GM18502 (cell line): ENCODE results near the gene COPS3.
"Not testable (repeated sequence)": the region's sequence is repeated elsewhere in the genome, so short reads cannot be mapped to it uniquely, and the experiment has no call there.

Experiments
- ATAC-seq: cut with Tn5 transposase; IDR thresholded peaks from one replicate; pipeline ENCODE4 v1.9.1; 2021; ENCODE audit warnings: mild to moderate bottlenecking; ENCODE audit not compliant: unreplicated experiment, poor library complexity

COPS3 gene

DNA sequence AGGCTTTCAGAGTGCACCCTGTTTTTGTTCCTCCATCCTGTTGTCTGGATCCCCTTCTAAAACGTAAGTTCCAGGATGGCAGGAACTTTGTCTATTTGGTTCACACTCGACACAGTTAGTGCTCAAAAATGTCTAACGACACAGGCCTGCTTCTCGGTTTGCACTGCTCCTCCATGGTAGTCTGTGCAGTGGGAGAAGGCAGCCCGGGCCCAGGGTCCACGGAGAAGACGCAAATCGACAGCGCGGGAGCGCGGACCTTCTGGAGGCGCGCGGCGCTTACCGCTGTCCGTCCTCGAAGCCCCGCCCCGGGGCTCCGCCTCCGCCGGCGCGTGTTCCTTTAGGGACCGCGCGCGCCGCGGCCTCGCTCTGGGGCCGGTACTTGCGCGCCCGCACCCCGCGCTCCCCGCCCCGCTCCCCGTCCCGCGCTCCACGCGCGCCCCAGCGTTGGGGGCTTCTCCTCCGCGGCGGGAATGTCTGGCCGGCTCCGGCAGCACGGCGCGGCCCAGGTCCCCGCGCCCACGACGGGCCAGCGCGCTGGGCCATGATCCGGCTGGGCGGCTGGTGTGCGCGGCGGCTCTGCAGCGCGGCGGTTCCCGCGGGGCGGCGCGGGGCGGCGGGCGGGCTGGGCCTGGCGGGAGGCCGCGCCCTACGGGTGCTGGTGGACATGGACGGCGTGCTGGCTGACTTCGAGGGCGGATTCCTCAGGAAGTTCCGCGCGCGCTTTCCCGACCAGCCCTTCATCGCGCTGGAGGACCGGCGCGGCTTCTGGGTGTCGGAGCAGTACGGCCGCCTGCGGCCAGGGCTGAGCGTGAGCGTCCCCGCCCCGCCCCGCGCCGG is 22.2 kb upstream of the COPS3 start, which contains the start of gene NT5M:
Gene NT5M (plus strand): TSS at position 364 of the 837 bp plus-strand sequence. CDS start 178 bp downstream, at position 542.
- ATAC-seq, result peak; percentile 77

DNA sequence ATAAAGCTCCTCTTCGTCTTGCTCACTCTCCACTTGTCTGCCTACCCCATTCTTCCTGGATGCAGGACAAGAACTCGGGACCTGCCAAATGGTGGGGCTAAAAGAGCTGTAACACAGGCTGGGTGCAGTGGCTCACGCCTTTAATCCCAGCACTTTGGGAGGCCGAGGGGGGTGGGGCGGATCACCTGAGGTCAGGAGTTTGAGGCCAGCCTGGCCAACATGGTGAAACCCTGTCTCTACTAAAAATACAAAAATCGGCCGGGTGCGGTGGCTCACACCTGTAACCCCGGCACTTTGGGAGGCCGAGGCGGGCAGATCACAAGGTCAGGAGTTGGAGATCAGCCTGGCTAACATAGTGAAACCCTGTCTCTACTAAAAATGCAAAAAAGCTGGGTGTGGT is 20.6 kb upstream of the COPS3 start:
- ATAC-seq, result not testable (repeated sequence)

DNA sequence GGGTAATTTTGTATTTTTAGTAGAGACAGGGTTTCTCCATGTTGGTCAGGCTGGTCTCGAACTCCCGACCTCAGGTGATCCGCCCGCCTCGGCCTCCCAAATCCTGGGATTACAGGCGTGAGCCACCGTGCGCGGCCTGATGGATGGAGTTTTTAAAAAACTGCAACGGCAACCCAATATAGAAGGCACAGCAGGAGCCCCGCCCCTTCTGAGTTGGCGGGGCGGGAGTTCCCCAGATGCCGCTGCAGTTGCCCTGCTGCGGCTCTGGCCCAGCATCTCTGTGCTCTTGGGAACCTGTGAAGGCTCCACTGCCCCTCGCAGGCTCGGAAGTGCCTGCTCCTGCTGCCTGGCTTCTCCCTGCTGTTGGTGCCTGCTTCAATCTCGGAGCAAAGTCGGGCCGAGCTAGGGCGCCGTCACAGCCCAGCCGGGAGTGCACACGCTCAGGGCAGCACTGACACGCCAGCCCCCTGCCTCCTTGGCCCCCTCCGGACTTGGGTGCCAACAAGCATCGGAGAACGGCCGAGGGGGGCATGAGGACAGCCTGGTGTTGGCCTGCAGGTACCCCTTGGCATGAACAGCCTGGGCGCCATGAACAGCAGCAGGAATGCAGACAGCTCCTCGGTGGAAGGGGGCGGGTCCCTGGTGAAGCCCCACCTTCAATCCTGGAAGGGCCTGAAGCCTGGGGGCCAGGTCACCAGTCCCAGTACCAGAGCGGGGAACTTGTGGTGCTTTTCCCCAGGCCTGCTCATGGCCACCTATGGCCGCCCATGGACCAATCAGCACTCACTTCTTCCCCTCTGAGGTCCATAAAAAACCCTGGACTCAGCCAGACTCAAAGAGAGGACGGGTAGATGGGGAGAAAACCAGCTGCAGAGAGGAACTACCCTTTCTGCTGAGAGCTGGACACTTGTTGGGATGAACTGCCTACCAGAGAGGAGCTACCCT is 19.9 kb upstream of the COPS3 start:
- no peak for ATAC-seq

DNA sequence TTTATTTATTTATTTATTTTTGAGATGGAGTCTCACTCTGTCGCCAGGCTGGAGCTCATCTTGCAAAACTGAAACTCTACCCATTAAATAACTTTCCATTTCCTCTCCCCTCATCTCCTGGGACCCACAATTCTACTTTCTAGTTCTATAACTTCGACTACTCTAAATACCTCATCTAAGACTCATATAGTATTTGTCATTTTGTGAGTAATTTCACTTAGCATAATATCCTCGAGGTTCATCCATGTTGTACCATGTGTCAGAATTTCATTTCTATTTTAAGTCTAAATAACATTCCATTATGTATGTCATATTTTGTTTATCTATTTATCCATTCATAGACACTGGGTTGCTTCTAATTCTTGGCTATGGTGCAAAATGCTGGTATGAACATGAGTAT is 17.1 kb upstream of the COPS3 start:
- no peak for ATAC-seq

DNA sequence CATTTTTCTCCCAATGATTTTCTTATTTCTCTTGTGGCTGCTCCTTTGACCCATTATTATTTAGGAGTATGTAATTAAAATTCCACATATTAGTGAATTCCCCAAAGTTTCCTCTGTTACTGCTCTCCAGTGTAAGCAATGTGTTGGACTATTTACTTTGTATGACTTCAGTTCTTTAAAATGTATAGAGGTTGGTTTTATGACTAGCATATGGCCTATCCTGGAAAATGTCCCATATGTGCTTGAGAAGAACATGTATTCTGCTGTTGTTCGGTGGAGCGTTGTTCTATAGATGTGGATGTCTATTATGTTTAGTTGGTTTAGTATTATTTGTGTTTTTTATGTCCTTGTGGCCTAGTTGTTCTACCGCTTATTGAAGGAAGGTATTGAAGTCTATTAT is 16.2 kb upstream of the COPS3 start:
- ATAC-seq, result no peak

DNA sequence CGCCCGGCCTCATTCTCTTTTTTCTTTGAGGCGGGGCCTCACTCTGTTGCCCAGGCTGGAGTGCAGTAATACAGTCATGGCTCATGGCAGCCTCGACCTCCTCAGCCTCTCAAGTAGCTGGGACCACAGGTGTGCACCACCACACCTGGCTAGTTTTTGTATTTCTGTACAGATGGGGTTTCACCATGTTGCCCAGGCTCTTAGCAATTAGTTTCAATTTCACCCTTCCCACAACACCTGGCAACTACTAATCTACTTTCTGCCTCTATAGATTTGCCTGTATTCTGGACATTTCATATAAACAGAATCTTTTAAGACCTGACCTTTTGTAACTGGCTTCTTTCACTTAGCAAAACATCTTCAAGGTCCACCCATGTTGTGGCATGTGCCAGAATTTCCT is 14.1 kb upstream of the COPS3 start:
- no peak for ATAC-seq

DNA sequence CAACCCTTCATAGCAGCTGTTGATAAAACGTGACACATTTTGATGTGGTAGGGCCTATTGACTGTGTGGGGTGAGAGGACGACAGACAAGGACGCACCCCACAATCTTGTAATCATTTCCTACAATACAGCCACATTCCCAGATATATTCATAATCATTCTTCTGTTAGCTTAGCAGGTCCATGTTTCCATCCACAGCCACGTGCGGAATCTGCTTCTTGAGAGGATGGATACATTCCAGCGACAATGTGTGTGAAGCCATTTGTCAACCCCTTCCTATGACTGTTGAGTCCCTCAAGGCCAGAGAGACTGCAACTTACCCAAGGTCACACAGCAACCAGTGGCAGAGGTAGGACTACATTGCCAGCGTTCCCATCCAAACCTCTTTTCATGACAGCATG is 8.7 kb upstream of the COPS3 start:
- ATAC-seq, result no peak

DNA sequence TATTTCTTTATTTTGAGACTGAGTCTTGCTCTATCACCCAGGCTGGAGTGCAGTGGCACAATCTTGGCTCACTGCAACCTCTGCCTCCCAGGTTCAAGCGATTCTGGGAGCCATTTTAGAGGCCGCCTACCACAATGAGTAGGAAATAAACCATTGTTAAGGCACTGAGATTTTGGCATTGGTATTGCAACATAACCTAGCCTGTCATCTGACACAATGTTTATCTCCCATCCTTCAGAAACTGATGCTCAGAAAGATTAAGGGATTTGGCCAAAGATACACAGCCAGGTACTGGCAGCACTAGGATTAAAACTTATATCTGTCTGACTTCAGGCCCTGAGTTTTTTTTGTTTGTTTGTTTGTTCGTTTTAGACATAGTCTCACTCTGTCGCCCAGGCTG is 8.0 kb upstream of the COPS3 start:
- no peak for ATAC-seq

DNA sequence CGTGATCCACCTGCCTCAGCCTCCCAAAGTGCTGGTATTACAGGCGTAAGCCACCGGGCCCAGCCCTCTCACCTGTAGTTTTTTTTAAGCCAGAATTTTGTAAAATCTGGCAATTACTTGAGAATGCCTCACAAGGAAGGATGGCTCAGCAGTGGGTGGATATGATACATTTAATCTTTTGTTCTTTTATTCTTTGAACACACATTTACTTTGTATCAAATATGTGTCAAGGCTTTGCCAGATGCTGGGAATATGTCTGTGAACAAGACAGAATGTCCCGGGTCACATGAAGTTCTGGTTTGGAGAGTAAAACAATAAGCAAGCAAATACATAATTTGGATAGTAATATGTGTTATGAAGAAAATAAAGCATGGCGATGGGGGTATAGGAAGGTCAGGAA is 4.9 kb upstream of the COPS3 start:
- ATAC-seq, result no peak

DNA sequence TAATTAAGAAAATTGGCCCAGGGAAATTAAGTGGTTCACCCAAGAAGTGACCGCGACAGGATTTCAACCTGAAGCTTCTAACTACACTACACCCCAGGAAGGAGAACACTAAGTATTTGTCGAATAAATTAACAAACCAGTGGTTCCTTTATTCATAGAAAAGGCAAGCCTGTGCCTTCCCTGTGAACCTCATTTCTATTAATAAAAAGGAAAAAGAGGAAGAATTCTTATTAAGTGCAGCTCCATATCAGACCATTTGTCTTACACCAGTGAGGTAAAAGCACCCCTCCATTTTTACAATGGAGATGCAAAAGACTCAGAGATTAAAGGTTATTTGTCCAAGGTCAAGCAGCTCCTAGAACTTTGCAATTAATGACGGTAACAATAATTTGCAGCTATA is 1.7 kb downstream of the COPS3 start:
- ATAC-seq, result no peak

DNA sequence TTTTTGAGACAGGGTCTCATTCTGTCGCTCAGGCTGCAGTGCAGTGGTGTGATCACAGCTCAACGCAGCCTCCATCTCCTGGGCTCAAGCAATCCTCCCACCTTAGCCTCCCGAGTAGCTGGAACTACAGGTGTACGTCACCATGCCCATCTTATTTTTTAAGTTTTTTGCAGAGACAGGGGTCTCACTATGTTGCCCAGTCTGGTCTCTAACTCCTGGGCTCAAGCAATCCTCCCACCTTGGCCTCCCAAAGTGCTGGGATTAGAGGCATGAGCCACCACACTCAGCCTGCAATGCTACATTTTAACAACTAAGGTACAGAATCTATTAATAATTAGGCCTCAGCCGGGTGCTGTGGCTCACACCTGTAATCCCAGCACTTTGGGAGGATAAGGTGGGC is 3.6 kb downstream of the COPS3 start:
- not testable (repeated sequence) for ATAC-seq

DNA sequence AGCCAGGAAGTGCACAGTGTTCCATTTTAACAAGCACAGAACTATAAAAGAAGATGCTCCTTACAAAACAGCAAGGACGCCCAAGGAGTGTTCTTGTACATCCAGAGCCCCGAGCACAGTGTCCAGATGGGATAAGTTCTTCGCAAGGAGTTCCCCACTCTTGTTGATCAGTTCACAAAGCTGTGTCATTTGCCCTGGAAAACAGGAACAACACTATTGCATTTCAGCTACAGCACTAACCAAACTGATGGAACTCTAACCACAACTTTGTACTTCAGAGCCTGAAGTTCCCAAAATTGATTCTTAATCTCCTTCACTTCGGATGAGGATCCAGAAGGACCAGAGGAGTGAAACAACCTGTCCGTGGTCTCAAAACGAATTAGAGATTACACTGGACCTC is 5.1 kb downstream of the COPS3 start:
- no peak for ATAC-seq

DNA sequence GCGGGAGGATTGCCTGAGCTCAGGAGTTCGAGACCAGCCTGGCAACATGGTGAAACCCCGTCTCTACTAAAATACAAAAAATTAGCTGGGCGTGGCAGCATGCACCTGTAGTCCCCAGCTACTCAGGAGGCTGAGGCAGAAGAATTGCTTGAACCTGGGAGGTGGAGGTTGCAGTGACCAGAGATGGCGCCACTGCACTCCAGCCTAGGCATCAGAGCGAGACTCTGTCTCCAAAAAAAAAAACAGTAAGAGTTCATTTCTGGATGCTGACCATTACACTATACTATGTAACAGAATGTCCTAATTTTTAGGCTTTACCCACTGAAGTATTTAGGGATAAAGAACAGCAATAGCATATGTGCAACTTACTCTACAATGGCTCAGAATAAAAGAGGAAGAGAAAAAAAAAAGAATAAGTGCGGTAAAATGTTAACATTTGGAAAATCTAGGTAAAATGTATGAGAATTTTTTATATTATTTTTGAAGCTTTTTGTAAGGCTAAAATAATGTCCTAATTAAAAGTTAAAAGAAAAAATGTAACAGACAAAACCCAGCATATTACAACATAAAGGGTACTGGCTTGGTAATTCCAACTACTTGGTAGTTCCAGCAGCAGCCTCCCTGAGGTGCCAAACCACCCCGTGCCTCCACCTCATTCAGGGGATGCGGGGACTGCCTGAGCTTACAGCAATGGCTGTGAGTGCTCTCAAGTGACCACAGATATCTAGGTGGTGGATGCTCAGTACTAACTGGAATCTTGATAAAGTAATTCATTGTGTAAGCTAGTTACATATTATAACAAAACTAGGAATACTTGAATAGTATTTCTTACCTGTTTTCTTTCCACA is 10.9 kb downstream of the COPS3 start:
- no peak for ATAC-seq

DNA sequence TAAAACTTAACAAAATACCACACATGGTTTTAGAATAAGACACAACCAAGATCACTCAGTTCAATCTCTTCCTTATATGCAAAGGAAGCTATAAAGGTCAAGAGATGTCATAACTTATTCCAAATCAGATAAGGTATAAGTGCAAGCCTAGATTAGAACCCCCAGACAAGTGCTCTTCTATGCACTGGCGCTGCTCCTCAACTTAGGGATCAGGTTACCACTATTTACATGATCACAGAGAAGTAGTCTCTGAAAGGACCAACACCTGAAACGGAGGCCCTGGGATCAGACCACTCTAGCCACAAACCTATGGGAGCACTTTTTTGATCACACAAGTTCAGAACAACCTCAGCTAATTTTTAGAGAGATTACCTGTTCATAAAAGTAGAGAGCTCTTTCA is 16.6 kb downstream of the COPS3 start:
- ATAC-seq, result no peak

DNA sequence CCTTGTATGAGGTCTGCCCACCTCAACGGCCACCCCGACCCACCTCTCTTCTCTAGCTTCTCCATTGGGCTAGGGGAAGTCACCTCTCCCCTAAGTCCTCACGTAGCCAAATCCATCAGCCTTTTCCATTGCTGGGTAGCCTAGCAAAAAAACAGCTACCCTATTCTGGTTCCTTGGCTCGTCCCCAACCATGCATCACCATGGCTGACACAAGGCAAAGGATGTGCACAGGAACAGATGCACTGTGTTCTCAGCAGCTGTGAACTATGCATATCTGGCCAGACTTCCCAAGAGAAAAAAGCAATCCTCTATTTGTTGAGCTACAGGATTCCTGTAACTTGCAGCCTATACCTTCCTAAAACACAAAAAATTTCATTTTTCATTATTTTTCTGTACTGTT is 22.0 kb downstream of the COPS3 start:
- no peak for ATAC-seq

DNA sequence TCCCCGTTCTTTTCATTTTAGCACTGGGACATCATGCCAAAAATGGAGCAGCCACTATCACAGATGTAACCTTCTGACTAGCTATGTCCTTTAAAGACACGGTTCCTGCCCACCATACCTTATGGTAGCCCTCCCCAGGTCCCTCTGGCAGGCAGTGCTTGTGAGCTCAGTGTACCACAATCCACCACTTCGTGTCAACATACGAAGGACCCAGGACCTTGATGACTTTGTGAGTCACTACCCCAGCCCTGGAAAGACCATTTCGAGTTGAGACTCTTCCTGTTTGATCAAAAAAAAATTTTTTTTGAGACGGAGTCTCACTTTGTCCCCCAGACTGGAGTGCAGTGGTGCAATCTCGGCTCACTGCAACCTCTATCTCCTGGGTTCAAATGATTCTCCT is 23.0 kb downstream of the COPS3 start:
- no peak for ATAC-seq

DNA sequence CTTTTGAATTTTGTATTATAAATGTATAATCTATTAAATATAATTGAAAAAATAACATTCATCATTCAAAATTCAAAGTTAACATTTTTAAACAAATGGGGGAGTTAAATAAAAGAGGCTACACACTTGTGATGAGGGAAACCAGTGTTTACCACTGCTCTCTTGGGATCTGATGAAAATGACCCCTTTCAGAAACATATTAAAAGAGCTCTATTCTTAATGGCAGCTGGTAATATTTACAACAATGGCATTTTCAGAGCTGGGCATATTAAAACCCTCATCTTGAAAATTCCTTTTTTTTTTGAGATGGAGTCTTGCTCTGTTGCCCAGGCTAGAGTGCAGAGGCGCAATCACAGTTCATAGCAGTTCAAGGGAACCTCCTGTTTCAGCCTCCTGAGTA is 24.7 kb downstream of the COPS3 start:
- ATAC-seq, result no peak

DNA sequence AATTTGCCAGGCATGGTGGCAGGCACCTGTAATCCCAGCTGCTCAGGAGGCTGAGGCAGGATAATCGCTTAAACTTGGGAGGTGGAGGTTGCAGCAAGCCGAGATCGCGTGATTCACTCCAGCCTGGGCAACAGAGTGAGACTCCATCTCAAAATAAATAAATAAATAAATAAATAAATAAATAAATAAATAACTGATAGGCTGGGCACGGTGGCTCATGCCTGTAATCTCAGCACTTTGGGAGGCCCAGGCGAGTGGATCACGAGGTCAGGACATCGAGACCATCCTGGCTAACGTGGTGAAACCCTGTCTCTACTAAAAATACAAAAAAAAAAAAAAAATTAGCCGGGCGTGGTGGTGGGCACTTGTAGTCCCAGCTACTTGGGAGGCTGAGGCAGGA is 25.4 kb downstream of the COPS3 start:
- ATAC-seq, result not testable (repeated sequence)

DNA sequence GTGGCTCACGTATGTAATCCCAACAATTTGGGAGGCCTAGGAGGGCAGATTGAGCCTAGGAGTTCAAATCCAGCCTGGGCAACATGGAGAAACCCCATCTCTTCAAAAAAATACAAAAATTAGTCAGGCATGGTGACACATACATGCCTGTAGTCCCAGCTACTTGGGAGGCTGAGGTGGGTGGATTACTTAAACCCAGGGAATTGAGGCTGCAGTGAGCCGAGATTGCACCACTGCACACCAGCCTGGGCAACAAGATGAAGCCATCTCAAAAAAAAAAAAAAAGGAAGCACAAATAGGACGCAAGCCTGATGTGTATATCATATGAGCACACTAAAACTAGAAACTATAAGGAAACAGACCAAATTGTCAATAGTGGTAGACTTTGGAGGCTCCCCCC is 27.0 kb downstream of the COPS3 start:
- ATAC-seq, result no peak

DNA sequence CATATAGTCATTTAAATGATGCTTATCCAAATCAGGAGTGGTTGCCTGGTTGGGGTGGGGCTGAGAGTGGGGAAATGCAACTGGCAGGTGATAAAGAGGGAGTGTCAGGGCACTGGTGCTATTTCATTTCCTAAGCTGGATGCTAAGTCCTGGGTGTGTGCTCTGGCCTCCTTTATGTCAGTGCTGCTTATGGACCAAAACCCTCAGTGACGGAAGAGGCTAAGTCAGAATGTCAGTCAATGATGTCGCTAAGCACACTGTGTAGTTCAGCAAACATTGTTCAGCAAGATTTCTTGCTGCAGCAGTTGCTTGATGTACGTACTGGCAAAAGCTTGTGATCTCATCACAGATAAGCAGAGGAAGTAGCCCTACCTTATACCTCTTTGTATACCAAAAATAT is 27.6 kb downstream of the COPS3 start:
- ATAC-seq, result no peak
